Thyroid gland (tissue), 4 donors: Measurements from ENCODE around the gene HEG1. TPM values are rescaled to one million over a fixed set of nuclear protein-coding genes. Genes with fewer than 3 reads are reported as not detected.

Experiments
- DNase-seq, 2 donors: peaks; one replicate each; pipeline ENCODE4 v3.0.0-alpha.2; 2019
- H3K27ac ChIP-seq, 3 donors: fragments of 200-600 bp; sonication (generic); 1 replicate in 2 of 3; 2 replicates in 1 of 3; pipeline ENCODE4 v1.5.1; 2016 to 2019; ENCODE audit warnings: mild to moderate bottlenecking in 1 of 3, moderate library complexity in 1 of 3
- H3K27me3 ChIP-seq: fragments of 200-600 bp; sonication (generic); one replicate; pipeline ENCODE4 v1.5.1; 2019
- H3K36me3 ChIP-seq, 2 donors: fragments of 200-600 bp; sonication (generic); one replicate each; pipeline ENCODE4 v1.5.1; 2016 to 2019
- H3K4me1 ChIP-seq, 2 donors: fragments of 200-600 bp; sonication (generic); one replicate each; pipeline ENCODE4 v1.5.1; 2017 to 2019
- H3K4me3 ChIP-seq, 3 donors: fragments of 200-600 bp; sonication (generic); replicated peaks in 1 of 3; 1 replicate in 2 of 3; 2 replicates in 1 of 3; pipeline ENCODE4 v1.5.1; 2016; ENCODE audit warnings: mild to moderate bottlenecking in 1 of 3
- H3K9me3 ChIP-seq: fragments of 200-600 bp; sonication (generic); one replicate; pipeline ENCODE4 v1.5.1; 2017
- CTCF ChIP-seq, 6 experiments: fragments of 200-600 bp in 3 of 6; fragments of 450-650 bp in 3 of 6; sonication (generic) in 3 of 6; IDR thresholded peaks; one replicate each; pipeline ENCODE4 v1.5.1; 2016 to 2019; ENCODE audit warnings: antibody characterized with exemption in 6 of 6, mild to moderate bottlenecking in 2 of 6, inconsistent platforms in 1 of 6, moderate library complexity in 1 of 6
- POLR2A ChIP-seq, 2 donors: fragments of 450-650 bp; IDR thresholded peaks; one replicate each; pipeline ENCODE4 v1.6.1; 2017; ENCODE audit warnings: antibody characterized with exemption in 2 of 2, mild to moderate bottlenecking in 2 of 2, moderate library complexity in 1 of 2
- WGBS, 2 donors: methylation state at CpG; one replicate each; pipeline ENCODE4 v1.1.5; 2017; 5-methylcytosine and 5-hydroxymethylcytosine counted together
- intact Hi-C: fragments of 100-400 bp; cut with DNase I; formaldehyde crosslinking; loops from one replicate; pipeline ENCODE4 v1.15.1; 2023
- small RNA-seq: library from RNA; depleted of rRNA; stranded (forward); fragments of <200 nt; gene quantifications from one replicate; pipeline ENCODE3, GENCODE V24; 2016
- total RNA-seq, 4 donors: library from RNA; depleted of rRNA; stranded (reverse); fragments of >200 nt; gene quantifications; one replicate each; pipeline ENCODE4 v1.2.3, GENCODE V29; 2016

HEG1 gene
- total RNA-seq, 4 donors from 2014 or later = 91.4 to 266 (median 199) TPM

DNA sequence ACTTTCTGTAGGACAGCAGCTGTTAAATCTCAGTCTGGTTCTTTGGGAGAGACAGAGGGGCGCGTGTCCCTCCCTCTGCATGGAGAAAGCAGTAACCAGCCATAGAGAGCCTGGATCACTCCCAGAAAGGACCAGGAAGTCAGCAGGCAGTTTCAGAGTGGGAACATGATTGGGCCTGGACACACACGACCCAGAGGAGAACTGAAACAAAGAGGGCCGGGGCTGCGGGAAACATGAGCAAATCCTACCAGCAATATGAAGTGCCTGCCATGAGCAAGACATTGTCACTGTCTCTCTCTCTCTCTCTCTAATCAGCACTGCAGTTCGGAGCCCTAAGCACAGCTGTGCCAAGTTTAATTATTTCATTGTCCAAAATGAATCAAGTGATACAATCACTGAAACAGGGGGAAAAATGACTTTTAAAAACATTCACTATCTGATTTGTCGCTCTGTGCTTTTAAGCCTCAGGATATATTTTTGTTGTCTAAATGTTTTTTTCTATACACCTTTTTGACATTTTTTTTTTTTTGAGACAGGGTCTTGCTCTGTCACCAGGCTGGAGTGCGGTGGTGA lies 138.9 kb downstream of the HEG1 start:
- no peaks in the 10 kb centered on the region for H3K4me1 ChIP-seq
- H3K36me3 ChIP-seq = no peaks in the 10 kb centered on the region
- 55 to 73% methylated on average over 8 of the region's 8 CpGs for WGBS, 2 donors
- no peaks in the 10 kb centered on the region for H3K9me3 ChIP-seq
- no peaks in the 10 kb centered on the region for H3K27me3 ChIP-seq
- no peak for DNase-seq
- H3K27ac ChIP-seq = no peak overlapping the region
- no peak overlapping the region for H3K4me3 ChIP-seq
- TF ChIP-seq POLR2A (IDR thresholded peaks at IDR 0.05) = no peak
- TF ChIP-seq CTCF (IDR thresholded peaks at IDR 0.05) = no peak
- intact Hi-C loops = no loop called here

Small RNA genes within 50 kb of the gene (small RNA-seq; reads per million reads assigned to genes)
- gene RNA5SP137 = not detected

Other genes with a start within 250 kb of the HEG1 start
- gene ITGB5, start 168.6 kb downstream of the HEG1 start, total RNA-seq = 100 to 1,000 TPM in 3 of 4 donors, 10 to 100 TPM in 1; 79.2 to 122 (median 110) TPM
- not detected for gene MUC13, start 121.2 kb downstream of the HEG1 start, total RNA-seq
- 100 to 1,000 TPM in 2 of 4 donors, 10 to 100 TPM in 2; 71.2 to 136 (median 99.2) TPM for gene SLC12A8, start 156.8 kb upstream of the HEG1 start, total RNA-seq